GM19240 (cell line): ENCODE measurements around the gene LAMP2.

ENCODE experiments used
- DNase-seq: peaks from one replicate; pipeline ENCODE4 v3.0.0; 2011; ENCODE audit warnings: low spot score; ENCODE audit not compliant: insufficient read length

Gene LAMP2

GRCh38 chrX:120457766-120458180 is 11.3 kb downstream of the LAMP2 start:
- DNase-seq, result no peak

DNA sequence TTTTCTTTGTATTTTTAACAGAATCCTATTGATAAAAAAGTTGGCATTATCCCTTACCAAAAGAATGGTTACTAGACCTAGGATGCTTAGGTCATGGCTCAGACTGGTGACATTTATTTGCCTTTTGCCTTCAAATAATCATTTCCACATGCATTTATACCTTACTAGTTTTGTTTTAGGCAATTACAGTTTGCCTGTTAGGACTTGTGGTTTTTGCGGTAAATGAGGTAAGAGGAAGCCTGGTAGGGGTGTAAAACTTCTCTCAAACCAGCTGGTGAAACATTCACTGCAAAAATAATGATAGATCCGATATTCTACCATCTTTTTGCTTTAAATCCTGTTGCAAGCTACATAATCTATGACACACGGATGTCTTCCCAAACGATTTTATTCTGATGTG is 12.1 kb downstream of the LAMP2 start:
- no peak for DNase-seq

DNA sequence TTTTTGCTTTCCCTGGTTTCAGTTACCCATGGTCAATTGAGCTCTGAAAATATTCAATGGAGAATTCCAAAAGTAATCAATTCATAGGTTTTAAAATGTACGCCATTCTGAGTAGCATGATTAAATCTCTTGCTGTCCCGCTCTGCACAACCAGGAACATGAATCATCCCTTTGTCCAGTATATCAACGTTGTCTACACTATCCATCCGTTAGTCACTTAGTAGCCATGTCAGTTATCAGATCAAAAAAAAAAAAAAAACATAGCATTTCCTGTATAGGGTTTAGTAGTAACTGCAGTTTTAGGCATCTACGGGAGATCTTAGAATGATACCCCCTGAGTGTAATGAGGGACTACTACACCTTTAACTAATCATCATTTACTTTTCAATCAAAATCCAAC is 15.1 kb downstream of the LAMP2 start:
- DNase-seq, result no peak

- DNase-seq, result no peak
Observed at GRCh38 chrX:120452131-120452530, 17.0 kb downstream of the LAMP2 start.

GRCh38 chrX:120450163-120450562 is 18.9 kb downstream of the LAMP2 start:
- DNase-seq, result no peak

DNA sequence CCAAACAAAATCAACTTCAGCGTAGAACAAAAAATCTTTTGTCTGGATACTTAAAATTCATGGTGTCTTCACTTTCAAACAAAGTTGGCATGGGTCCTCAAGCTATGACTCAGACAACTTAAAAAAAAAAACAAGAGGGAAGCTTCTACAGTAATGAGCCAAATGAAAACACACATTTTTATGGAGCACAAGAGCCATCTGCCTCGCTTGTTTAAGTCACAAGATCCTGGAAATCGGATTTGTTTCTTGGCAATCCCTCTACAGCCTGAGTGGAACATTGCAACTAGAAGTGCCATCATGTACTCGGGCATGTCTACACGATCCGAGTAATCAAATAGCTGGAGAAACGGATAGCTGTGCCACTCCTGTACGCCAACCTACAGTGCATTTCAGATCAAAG is 22.6 kb downstream of the LAMP2 start:
- DNase-seq, result no peak

DNA sequence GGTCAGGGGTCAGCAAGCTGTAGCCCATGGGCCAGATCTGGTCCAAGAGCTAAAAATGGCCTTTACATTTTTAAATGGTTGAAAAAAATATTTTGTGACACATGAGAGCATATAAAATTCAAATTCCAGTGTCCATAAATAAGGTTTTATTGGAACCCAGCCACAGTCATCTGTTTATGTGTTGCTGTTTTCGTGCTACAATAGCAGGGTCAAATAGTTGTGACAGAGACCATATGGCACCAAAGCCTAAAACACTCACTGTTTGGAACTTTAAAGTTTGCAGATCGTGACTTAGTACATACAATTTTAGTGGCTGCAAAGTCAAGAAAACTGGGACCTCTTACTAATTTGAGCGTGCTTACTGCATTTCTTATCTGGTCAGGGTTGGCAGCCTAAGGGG is 29.2 kb downstream of the LAMP2 start:
- no peak for DNase-seq

DNA sequence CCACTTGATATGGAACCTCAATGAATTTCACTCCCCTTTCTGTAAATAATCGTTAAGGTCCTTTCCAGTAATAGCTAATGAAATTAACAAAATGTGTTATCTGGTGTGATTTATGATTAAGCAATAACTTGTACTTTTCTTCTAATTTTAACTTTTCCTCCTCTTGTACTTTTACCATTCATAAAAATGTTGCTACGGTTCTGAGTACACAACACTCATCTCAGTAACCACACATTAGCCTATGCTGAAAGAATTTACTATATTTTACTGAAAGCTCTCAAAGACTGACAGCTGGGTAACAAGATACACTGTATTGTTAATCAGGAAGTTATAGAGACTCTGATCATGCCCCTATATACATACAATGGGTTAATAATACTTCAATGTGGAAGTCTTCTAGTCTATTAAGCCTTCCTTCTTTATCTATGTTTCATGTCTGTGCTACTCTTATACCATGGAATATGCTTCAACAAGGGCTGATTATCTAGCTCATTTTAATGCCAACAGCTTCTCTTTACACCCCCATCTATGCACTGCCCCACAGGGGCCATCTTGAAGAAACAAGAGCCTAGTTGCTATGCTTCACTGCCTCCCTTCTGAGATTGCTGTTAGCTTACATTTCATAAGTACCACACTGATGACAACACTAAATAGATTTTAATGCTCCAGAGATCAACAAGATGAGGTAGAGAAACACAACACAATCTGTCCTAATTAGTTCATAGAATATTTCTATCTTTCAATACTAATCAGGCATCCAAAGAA is 39.1 kb downstream of the LAMP2 start:
- DNase-seq, result no peak

GRCh38 chrX:120428309-120428708 is 40.8 kb downstream of the LAMP2 start:
- no peak for DNase-seq

GRCh38 chrX:120426599-120426998 is 42.5 kb downstream of the LAMP2 start:
- no peak for DNase-seq

DNA sequence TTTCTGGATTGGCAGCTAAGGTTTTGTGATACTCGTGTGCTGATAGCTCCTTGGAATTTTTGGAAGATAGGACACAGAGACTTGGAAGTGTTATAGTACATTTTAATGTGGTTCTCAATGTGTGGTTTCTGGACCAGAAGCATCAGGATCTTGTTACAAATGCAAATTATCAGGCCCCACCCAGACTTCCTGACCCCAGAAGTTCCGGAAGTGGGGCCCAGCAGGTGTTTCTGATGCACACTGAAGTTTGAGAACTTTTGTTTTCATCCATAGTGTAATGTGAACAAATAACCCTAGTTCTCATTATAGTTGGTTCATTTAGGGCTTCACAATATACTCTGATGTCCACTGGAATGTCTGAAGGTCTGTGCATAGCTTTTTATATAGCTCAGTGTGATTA is 49.6 kb downstream of the LAMP2 start:
- DNase-seq, result no peak

DNA sequence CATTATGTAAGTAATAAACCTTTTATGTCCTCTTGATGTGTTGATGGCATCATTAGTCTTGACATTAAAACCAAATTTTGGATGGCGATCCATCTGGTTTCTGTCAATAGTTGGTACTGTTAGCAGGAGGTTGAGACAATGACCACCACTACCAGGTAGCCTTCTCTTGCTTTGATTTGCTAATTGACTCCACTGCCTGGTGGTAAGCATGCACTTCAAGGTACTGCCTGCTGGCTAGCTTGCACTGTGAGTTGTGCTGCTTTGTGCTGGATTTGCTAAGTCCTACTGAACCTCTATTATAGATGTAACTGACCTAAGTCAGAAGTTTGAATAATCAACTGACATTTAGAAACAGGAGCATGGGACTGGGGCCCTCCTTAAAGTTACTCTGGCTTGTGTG is 60.9 kb downstream of the LAMP2 start:
- no peak for DNase-seq

GRCh38 chrX:120406638-120407037 is 62.5 kb downstream of the LAMP2 start:
- no peak for DNase-seq

- no peak for DNase-seq
Observed at GRCh38 chrX:120402369-120402768, 66.7 kb downstream of the LAMP2 start.

GRCh38 chrX:120401301-120401700 is 67.8 kb downstream of the LAMP2 start:
- no peak for DNase-seq

DNA sequence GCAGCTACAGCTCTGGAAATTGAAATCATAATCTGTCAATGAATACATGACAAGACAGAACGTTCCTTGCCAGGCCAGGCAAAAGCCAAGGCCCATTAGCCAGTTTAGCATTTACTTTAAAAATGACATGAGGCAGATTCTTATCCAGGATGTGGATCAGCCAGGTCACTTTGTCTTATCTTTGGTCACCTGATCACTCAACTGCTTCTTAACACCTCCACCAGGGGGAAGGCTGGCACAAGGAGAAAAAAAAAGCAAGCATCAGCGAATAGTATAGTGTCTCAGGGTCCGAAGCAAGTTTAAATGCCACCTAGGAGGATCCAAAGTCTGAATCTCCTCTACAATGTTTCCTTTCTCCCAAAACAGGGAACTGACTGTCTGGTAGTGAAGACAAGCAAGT is 88.4 kb downstream of the LAMP2 start:
- DNase-seq, result no peak

GRCh38 chrX:120379937-120380681 is 89.0 kb downstream of the LAMP2 start:
- DNase-seq, result no peak

DNA sequence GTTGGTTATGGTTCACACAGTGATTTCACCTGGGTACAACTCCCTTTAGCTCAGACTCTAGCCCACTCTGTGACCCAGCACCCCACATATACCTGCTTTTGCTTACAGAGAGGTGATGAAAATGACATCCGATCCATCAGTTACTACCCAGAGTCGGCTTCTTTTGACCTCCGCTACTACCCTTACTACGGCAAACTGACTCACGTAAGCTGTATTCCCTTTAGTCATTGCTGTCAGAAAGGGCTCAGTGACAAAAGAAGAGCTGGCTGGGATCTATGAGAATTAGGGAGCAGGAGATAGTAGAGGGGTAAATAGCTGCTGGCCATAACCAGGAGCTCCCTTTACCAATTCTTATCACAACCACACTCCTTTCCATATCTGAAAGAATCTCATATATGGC is 90.5 kb downstream of the LAMP2 start:
- DNase-seq, result no peak
